Measurements from ENCODE around the gene DPYSL4. TPM values are rescaled to one million over a fixed set of nuclear protein-coding genes. Genes with fewer than 3 reads are reported as not detected.

The DPYSL4 gene
- total and polyA plus RNA-seq, 2 of the 4 experiments (the other 2 are of a cell fraction): 8.1 to 30.5 TPM

DNA sequence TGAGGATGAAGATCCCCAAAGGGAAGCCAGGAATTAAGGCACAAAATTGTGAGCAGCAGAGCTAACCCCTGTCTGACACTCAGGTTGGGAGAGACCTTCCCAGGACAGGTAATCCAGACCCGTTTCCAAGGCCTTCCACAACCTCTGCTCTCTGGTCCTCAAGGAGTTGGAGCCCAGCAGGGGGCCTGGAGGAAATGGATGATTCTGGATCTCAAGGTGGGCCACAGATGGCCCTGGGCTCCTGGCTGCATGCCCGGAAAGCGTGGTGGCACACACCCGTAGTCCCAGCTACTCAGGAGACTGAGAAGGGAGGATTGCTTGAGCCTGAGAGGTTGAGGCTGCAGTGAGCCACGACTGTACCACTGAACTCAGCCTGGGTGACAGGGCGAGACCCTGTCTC lies 42.3 kb downstream of the DPYSL4 start:
- no peak overlapping the region for H2AK5ac ChIP-seq (ENCODE audit: low read depth, low read length)
- intact Hi-C loops (cut with micrococcal nuclease) (no loop called here), in situ Hi-C loops (cut with MboI; ENCODE audit: low sequenced_read_pairs) (loop anchor here (10.0 kb wide), 1 partner anchor 406 kb away; no protein-coding TSS in a partner anchor), dilution Hi-C loops (cut with HindIII; ENCODE audit: low sequenced_read_pairs, unreplicated experiment) (loop anchor here (25.0 kb wide), 1 partner anchor 108 kb away; the partner anchor contains the start of gene LRRC27)
- H3K14ac ChIP-seq (replicated peaks; ENCODE audit: low read depth, low read length): no peak overlapping the region
- H2BK15ac ChIP-seq (ENCODE audit: low read depth, low read length): no peak overlapping the region
- H3K9ac ChIP-seq (ENCODE audit: low read depth, low read length): no peak overlapping the region
- no peaks in the 10 kb centered on the region for H3K9me3 ChIP-seq (ENCODE audit: control insufficient read depth, insufficient read depth, low read length)
- H2AK9ac ChIP-seq (replicated peaks; ENCODE audit: low read depth, low read length, poor library complexity): peak overlapping the region; percentile 65
- H3K4me3 ChIP-seq (ENCODE audit: insufficient read depth, low read depth, low read length): no peak overlapping the region
- no CpG with 5 or more reads among the region's 6 CpGs for WGBS, 2 experiments (ENCODE audit: extremely low coverage in 2 of 2, insufficient read length in 1 of 2)
- no peak for ATAC-seq (ENCODE audit: low read depth)
- no peak overlapping the region for H3K56ac ChIP-seq (ENCODE audit: extremely low read depth, insufficient read depth, low read length)
- no peak overlapping the region for H4K91ac ChIP-seq (ENCODE audit: insufficient read depth, low read depth, low read length)
- no peaks in the 10 kb centered on the region for H3K36me3 ChIP-seq (ENCODE audit: control insufficient read depth, insufficient read depth, low read length)
- ChIA-PET POLR2A (ENCODE audit: unreplicated experiment) (no interaction called here), CTCF (no interaction called here)
- H2BK20ac ChIP-seq (ENCODE audit: low read depth, low read length): no peak overlapping the region
- H3K4me2 ChIP-seq (ENCODE audit: low read depth, low read length): no peak overlapping the region
- no peak for DNase-seq
- H2BK5ac ChIP-seq (ENCODE audit: low read depth, low read length, poor library complexity, severe bottlenecking): no peak overlapping the region
- H2AFZ ChIP-seq (replicated peaks; ENCODE audit: low read length, poor library complexity): no peak overlapping the region
- H3K27me3 ChIP-seq (ENCODE audit: control insufficient read depth, insufficient read depth, low read length): no peaks in the 10 kb centered on the region; the same call in 1 of the 2 replicates
- H3K4ac ChIP-seq (ENCODE audit: low read depth, low read length): no peak overlapping the region
- H3K9me1 ChIP-seq (ENCODE audit: insufficient read depth, low read length): no peaks in the 10 kb centered on the region
- no peak for TF ChIP-seq SMC3 (IDR thresholded peaks at IDR 0.05; ENCODE audit: low read depth, low read length)
- no peak for TF ChIP-seq RAD21 (IDR thresholded peaks at IDR 0.05; ENCODE audit: low read length)
- no peak for TF ChIP-seq MAFK (IDR thresholded peaks at IDR 0.05; ENCODE audit: low read depth, low read length)
- no peak for TF ChIP-seq MXI1 (IDR thresholded peaks at IDR 0.05; ENCODE audit: borderline replicate concordance, low read depth, low read length)
- TF ChIP-seq CEBPB (IDR thresholded peaks at IDR 0.05; ENCODE audit: low read depth, low read length): no peak
- TF ChIP-seq, protein P1, sequence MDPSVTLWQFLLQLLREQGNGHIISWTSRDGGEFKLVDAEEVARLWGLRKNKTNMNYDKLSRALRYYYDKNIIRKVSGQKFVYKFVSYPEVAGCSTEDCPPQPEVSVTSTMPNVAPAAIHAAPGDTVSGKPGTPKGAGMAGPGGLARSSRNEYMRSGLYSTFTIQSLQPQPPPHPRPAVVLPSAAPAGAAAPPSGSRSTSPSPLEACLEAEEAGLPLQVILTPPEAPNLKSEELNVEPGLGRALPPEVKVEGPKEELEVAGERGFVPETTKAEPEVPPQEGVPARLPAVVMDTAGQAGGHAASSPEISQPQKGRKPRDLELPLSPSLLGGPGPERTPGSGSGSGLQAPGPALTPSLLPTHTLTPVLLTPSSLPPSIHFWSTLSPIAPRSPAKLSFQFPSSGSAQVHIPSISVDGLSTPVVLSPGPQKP (IDR thresholded peaks at IDR 0.05; ENCODE audit: borderline replicate concordance, low read depth, low read length): no peak
- TF ChIP-seq RFX5 (IDR thresholded peaks at IDR 0.05; ENCODE audit: low read depth, low read length): no peak
- no peak for TF ChIP-seq CHD1 (IDR thresholded peaks at IDR 0.05; ENCODE audit: low read depth, low read length)
- TF ChIP-seq NFE2L2 (IDR thresholded peaks at IDR 0.05; ENCODE audit: low read depth, low read length): no peak
- no peak for TF ChIP-seq RCOR1 (IDR thresholded peaks at IDR 0.05; ENCODE audit: insufficient replicate concordance, low read length)
- TF ChIP-seq FOS (IDR thresholded peaks at IDR 0.05; ENCODE audit: low read depth, low read length): no peak
- TF ChIP-seq BHLHE40 (IDR thresholded peaks at IDR 0.05; ENCODE audit: low read depth, low read length): no peak
- no peak for TF ChIP-seq POLR2A (IDR thresholded peaks at IDR 0.05; ENCODE audit: low read depth, low read length)
- no peak for TF ChIP-seq MAZ (IDR thresholded peaks at IDR 0.05; ENCODE audit: borderline replicate concordance, low read depth, low read length)
- no peak overlapping the region for H2BK120ac ChIP-seq (ENCODE audit: low read depth, low read length)
- H4K8ac ChIP-seq (ENCODE audit: low read depth in 2 of 2, low read length in 2 of 2): no peak overlapping the region
- H3K79me1 ChIP-seq (ENCODE audit: low read depth in 1 of 2, low read length in 2 of 2): no peaks in the 10 kb centered on the region
- no peaks in the 10 kb centered on the region for H4K20me1 ChIP-seq (ENCODE audit: insufficient read depth, low read length)
- H3K4me1 ChIP-seq (ENCODE audit: control insufficient read depth, insufficient read depth, low read length): no peaks in the 10 kb centered on the region
- no peak overlapping the region for H4K5ac ChIP-seq (ENCODE audit: low read depth, low read length)
- no peak overlapping the region for H3K18ac ChIP-seq (ENCODE audit: low read depth, low read length)
- no TSS peak for BruUV-seq (replicated peaks)
- H3K27ac ChIP-seq (ENCODE audit: insufficient read depth, low read length): no peak overlapping the region
- H3K23ac ChIP-seq (ENCODE audit: low read depth, low read length): no peak overlapping the region

Data from IMR-90 (cell line).